HG02938 (cell line): ENCODE measurements around the gene SPINK9.
A peak's percentile ranks its signal among the peaks of the same experiment; 100 is the strongest.
"Not testable (repeated sequence)": the region's sequence is repeated elsewhere in the genome, so short reads cannot be mapped to it uniquely, and the experiment has no call there.

Experiments
- ATAC-seq: cut with Tn5 transposase; IDR thresholded peaks from one replicate; pipeline ENCODE4 v1.9.1; 2021; ENCODE audit warnings: mild to moderate bottlenecking, moderate library complexity; ENCODE audit not compliant: unreplicated experiment

SPINK9 gene, protein sequence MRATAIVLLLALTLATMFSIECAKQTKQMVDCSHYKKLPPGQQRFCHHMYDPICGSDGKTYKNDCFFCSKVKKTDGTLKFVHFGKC

DNA sequence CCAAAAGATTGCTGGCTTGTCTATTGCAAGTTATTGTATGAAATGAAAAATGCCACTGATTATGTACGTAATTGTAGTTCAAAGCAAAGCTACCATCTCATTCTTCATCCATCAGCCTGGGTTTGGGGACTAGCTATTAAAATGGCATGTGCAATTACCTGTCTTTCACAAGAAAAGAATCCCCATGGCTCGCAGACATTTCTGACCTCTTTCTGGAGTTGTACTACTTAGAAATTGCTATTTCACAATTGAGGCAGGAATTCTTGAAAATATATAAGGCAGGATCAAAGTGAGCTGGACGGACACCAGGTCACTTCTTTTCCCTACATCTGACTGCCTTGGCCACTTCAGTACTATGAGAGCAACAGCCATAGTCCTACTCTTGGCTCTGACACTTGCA lies at the start of gene SPINK9:
Gene SPINK9, plus strand, starts transcription at position 301 of the 400 bp plus-strand sequence. Its CDS starts 55 bp downstream, at position 356.
- ATAC-seq = no peak

DNA sequence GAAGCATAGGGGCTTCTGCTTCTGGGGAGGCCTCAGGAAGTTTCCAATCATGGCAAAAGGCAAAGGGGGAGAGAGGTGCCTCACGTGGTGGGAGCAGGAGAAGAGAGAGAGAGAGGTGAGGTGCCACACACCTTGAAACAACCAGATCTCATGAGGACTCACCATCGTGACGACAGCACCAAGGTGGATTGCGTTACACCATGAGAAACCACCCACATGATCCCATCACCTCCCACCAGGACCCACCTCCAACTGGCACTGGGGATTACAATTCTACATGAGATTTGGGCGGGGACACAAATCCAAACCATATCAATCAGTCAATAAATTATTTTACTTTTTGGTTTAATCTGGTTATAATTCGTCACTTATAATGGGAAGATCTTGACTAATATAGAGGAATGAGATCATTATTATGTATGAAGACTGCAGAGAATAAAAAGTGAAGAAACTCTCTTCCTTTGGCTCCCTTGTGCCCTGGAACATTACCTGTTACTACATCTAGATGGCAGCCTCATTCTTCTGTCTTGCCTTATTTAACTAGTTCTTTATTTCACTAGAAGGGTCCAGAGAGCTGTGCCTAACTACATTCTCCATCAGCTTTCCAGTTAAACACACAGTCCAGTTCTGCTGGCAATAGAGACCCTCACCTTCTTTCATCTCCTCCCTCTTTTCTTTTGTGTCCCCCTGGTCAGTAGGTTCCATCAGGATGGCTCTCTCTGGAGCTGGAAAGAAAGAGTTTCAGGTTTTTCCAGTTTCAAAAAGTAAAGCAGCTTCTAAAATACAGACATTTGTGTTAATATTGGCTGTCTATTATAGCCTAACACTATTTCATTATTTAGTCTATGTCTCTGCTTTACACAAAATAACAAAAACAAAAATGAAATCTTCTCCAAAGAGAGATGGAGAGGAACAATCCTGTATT lies 44.8 kb upstream of the SPINK9 start:
- peak; percentile 47 for ATAC-seq

DNA sequence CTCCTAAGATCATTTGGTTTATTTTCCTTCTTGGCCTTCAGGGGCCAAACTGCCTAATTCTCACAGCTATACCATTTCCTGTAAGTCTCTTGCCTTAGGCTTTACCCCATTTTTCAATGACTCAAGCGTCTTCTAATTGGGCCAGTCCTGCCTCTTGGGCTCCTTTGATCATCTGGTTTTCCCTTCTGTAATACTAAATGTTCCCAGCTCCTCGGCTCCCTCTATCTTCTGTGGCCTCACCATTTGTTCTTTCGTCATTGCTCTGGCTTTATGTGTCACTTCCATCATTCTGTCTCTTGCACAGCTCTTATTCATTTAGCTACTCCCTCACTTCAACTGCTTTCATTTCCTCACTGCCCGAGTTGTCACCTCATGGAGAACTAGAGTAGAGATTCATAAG lies 37.6 kb upstream of the SPINK9 start:
- no peak for ATAC-seq

DNA sequence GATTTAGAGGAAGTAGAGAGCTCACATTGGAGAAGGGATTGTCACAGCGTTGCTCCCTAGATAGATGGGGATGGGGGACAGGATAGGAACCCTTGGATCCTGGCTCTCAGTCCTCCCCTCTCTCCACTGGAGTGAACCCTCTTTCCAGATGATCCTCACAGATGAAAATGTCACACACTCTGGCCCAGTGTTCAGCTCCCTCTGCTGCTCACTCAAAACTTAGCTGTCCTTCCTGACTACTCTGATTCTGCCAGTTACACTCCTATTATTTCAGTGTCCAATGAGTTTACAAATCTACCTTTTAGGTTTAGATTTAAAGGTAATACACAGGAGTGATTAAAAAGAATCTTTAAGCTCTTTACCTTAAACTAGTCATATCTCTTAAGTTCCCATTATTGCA lies 28.9 kb upstream of the SPINK9 start:
- no peak for ATAC-seq

DNA sequence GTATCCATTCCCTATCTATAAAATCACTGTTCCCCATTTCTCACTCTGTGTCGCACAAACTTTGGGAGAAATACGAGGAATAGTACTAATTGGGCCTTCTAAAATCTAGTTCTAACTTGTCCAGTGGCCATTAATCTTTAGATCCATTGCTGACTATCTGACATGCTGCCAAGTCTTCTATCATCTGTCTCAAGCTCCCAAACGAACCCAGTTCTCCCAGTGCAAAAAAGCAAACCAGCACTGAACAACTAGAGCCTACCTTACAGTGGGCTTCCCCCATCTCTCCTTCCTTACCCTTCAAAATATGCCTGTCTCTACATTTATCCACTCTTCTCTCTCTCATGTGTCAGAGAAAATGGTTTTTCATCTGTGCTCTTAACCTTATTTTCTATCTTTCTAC lies 26.3 kb upstream of the SPINK9 start:
- ATAC-seq = no peak

DNA sequence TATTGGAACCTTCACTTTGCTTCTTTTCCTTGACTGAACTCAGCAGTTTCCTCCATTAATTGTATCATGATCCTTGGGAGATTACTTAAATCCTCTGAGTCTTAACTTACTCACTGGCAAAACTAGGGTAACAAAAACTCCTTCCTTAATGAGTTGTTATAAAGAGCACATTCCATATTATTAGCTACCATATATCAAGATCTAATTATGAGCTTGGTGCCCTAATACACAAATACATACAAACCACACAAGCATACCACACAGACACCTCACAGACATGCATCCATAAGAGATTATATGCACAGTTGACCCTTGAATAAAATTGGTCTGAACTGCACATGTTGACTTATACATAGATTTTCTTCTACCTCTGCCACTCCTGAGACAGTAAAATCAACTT lies 25.6 kb upstream of the SPINK9 start:
- no peak for ATAC-seq

DNA sequence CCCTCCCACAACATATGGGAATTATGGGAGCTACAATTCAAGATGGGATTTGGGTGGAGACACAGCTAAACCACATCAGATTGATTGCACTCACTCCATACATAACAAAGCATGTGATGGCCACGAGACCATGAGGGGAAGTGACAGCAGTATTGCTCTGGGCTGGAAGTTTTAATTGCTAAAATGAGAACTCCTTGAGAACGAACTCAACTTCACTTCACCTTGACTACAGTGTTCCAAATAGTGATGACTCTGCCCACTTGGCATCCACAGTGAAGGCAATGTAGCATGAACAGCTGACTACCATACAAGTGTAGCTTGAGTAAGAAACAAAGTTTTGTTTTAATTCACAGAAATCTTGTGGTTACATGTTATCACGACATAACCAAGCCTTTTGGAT lies 23.9 kb upstream of the SPINK9 start:
- ATAC-seq = no peak

DNA sequence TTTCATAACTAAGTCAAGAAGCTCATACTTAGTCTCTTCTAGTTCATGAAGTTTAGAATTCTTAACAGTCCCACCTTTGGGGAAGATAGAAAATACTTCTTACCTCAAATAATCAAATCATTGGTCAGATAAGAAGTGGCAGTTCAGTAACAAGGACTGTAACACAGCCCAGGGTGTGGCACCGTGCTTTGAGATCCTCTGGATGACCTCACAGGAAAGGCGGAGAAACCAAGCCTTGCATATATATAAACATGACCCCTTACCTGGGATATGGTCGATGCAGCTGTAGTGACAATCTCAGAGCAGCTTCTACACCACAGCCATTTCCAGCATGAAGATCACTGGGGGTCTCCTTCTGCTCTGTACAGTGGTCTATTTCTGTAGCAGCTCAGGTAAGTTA lies 23.2 kb upstream of the SPINK9 start, which contains the start of gene SPINK7:
Gene SPINK7, plus strand, starts transcription at position 271 of the 400 bp plus-strand sequence. Its CDS starts 61 bp downstream, at position 332.
- ATAC-seq = no peak

DNA sequence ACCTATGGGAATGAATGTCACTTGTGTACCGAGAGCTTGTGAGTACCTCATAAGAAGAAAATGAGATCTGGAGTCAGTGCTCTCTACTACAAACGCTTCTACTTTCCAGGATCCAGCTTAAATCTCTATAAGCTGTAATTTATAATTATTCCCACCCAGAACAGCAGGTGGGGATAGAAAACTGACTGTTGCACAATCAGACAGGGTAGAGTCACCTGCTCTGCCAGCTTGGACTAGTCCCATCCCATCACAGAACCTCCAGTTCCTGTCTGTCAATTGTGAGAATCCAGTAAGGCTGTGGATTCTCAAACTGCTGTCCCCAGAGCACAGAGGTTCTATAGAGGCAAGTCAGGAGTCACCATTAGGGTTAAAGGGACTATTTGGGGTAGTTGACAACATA lies 21.2 kb upstream of the SPINK9 start:
- no peak for ATAC-seq

DNA sequence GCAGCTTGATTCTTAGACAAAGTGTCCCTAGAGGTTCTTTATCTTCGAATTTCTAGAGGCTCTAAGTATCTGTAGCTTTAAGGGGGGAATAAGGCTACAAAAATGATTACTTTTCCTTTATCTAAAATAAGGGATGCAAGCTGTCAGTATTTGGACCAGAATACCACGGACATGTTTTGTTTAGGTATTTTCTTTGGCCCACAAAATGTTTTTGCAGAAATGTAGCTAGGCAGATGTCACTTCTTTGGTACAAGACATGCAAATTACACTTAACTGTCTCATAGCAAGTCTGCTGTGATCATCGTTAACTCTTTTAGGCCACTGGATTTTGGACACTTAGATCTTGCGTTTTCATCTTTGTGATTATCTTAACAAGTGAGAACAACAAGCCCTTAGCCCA lies 20.6 kb upstream of the SPINK9 start:
- ATAC-seq = no peak

DNA sequence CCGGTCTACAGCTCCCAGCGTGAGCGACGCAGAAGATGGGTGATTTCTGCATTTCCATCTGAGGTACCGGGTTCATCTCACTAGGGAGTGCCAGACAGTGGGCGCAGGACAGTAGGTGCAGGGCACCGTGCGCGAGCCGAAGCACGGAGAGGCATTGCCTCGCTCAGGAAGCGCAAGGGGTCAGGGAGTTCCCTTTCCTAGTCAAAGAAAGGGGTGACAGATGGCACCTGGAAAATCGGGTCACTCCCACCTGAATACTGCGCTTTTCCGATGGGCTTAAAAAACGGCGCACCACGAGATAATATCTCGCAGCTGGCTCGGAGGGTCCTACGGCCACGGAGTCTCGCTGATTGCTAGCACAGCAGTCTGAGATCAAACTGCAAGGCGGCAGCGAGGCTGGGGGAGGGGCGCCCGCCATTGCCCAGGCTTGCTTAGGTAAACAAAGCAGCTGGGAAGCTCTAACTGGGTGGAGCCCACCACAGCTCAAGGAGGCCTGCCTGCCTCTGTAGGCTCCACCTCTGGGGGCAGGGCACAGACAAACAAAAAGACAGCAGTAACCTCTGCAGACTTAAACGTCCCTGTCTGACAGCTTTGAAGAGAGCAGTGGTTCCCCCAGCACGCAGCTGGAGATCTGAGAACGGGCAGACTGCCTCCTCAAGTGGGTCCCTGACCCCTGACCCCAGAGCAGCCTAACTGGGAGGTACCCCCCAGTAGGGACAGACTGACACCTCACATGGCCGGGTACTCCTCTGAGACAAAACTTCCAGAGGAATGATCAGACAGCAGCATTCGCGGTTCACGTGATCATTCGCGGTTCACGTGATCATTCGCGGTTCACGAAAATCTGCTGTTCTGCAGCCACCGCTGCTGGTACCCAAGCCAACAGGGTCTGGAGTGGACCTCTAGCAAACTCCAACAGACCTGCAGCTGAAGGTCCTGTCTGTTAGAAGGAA lies 15.1 kb upstream of the SPINK9 start:
- ATAC-seq = not testable (repeated sequence)

DNA sequence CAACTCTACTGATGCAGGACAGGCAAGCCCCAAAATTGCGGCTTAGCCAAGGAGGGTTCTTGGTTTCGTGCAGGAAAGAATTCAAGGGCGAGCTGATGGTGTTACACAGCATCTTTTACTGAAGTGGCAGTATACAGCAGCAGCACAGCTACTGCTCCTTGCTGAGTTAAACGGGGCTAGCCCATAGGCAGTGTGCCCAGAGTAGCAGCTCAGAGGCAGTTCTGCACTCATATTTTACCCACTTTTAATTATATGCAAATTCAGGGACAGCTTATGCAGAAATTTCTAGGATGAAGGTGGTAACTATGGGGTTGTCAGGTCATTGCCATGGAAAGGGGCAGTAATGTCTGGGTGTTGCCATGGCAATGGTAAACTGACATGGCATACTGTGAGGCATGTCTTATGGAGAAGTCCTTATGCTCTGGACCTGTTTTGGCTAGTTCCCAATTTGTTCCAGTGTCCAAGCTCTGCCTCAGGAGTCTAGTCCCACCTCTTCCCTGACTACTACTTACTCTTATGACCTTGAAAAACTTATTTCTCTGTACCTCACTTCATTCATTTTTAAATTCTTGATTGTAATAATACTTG lies 2.0 kb upstream of the SPINK9 start:
- ATAC-seq = no peak

DNA sequence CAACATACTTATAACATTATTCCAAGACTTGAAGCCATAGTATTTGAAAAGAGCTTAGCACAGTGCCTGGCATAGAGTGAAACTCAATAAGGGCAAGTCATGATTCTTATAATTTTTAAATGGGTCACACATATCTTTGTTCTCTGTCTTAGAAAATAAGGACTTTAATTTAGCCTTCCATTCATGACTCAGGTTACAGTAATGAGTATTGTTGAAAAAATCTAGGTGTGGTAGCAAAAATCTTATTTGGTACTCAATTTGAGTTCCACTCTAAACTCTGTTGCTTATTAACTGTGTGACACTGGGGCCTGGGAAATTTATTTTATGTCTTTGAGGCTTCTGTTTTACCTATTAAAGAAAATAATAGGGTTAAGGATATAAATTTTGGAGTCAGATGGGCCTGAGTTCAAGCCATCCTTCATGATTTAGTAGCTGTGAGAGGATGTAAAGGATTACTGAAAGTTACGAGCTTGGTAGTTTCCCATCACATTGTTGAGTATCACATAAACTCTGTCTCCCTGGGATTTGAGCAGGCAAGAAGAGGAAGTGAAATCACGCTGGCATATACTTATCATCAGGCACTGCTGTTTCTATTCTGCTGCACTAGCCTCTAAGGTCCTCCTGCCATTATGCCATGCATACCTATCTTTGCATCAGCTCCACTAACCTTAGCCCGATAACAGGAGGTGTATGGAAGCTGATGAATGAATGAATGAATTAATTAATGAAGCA lies 1.5 kb downstream of the SPINK9 start:
- peak; percentile 64 for ATAC-seq

DNA sequence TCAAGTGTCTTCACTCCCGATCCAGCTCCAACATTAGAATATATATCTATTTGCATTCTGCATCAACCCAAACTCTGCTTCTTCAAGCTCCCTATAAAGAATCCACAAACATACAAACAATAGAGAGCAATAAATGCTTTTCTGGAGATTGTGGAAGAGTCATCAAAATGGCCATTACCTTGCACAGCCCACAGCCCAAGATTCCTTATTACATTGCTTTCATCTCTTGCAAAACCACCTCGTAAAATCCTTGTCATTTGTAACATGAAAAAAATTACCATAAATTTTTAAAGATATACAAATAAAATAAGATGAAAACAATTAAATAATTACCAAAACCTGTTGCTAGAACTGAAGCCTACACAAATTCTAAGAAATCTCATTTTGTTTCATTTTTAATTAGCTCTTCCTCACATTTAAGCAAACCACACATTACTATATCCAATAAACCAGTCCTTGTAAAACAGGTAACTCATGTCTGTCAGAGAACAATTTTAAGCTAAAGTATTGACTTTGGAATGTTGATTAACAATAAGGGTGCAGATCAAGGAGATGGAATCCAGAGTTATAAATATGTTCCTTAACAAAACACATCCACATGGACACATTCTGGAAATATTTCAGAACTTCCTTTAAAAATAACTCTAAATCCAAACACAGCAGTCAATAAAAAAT lies 7.1 kb downstream of the SPINK9 start:
- ATAC-seq = no peak

DNA sequence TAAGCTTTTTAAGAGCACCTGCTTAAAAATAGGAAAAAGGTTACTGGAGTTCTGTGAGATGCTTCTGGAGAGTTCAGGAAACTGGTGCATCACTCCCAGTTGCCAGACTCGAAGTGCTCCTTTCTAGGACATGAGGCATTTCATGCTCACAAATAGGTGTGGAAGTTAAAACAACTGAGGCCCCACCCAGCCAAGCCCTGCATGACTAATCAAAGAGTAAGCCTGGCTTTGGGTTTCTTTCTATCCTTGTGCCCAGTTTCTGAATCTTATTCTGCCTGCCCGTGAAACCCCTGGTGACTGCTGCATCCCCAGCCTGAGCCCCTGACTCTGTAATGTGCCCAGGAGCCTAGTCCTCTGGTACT lies 7.7 kb downstream of the SPINK9 start:
- no peak for ATAC-seq

DNA sequence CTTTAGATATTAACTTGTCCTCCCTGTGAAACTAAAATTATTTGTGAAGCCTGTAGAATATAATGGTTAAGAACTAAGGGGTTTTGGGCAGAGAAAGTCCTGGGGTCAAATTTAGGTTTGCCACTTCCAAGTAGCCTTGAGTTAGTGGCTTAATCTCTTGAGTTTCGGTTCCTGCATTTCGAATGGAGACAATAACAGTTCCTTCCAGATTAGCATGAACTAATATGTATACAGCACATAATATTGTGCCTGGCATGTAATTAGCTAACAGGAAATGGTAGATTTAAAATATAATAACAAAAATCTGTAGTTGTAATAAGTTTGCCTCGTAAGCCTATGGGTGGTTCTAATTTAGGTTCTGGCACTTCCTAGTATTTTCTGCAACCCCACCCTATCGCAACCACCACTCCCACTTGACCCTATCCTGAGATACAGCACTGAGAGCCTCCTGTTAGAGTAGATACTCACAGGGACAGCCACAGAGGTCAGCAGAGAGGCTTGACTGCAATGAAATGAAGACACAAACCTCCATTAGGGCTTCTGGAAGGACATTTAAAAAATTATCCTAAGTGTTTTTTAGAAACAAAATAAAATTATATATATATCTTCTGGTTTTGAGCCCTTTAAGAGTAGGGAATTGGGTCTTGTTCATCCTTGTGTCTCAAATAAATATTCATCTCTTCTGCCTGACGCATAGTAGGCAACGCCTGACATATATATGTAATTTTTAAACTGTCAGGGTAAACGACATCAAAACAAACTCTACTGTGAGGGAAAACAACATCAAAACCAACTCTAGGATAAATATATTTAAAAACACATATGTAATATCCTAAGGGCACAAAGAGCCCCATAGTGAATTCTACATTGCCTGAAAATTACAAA lies 8.5 kb downstream of the SPINK9 start:
- ATAC-seq = no peak

DNA sequence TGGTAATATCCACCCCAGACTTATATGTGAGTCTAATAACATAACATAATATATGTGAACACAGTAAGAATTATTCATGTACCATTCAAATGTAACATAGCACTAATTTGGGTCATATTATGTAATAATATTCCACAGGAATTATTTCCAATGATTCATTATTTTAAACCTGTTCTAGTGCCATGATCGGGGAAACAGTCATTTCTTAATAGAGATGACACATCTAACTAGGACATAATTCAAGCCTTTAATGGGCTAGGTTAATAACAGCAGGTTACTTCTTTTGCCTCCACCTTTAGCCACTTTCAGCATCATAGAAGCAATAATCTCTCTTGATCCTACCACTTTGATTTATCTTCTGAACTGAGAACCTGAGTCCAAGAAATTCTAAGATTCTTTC lies 12.3 kb downstream of the SPINK9 start:
- ATAC-seq = no peak

DNA sequence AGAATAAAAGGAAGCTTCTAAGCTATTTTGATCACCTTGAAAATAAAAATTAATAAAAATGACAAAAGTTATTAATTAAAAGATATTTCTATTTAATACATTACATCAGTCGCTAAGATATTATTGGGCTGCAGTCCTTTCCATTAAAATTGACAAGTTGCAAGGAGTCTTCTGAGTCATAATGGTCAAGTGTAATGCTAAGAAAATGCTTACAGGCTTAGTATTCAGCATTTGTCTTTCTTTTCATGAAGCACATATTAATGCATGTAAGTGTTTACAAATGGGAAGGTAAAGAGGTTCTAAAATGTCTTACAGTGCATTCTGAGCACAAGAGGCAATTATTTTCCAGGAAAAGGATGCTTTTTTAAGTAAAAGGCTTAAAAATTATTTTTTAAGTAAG lies 17.3 kb downstream of the SPINK9 start:
- no peak for ATAC-seq

DNA sequence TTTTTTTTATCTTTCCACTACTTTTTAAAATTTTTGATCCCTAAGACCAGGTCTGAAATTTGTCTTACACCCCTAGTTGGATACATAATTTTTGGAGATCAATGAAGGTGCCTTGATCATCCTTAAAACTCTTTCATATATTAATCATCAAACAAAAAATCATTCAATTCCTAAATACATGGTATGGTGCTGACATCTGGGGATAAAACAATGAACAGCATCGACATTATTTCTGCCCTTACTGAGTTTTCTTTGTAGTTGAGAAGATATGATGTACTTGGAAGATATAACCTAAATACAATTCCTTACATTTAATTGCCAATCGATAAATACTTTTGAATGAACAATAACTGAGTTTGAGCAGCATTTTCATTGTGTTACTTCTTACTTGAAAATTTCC lies 18.3 kb downstream of the SPINK9 start:
- ATAC-seq = no peak
